ENCODE measurements around the gene C1orf116.

The C1orf116 gene

DNA sequence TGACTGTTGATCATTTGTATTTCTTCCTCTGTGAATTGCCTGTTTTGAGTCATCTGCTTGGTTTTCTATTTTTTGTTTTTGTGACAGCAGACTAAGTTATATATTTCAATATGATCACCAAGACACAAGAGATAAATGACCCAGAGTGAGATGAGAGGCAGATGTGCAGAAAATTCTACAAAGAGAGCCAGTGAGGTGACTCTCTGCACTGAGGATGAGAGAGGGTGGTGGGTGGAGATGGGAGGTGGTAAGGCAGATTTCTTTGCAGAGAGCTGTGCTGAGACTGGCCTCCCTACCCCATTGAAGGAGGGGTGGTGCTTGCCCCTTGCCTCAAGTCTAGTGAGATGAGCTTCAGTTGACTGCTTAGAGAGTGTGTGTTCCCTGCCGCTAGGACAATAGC is 44.7 kb downstream of the C1orf116 start:
- no peak for DNase-seq (ENCODE audit: low spot score)

GRCh38 chr1:206986885-206987284 is 45.7 kb downstream of the C1orf116 start:
- DNase-seq (ENCODE audit: low spot score): no peak

DNA sequence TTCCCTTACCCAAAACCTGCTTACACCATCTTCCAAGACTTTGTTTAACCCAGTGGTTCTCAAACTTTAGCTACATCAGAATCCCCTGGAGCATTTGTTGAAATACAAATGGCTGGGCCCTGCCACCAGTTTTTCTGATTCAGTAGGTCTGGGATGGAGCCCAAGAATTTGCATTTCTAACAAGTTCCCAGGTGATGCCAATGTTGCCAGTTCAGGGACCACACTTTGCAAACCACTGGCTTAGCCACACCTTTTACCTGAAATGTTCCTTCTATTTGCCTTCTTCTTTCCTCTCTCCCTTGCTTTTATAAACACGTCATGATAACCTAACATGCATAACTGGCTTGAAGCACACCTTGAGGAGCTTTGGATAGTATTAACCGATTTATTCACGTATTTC is 46.2 kb downstream of the C1orf116 start:
- no peak for DNase-seq (ENCODE audit: low spot score)

GRCh38 chr1:206985162-206985749 is 47.3 kb downstream of the C1orf116 start:
- no peak for DNase-seq (ENCODE audit: low spot score)

DNA sequence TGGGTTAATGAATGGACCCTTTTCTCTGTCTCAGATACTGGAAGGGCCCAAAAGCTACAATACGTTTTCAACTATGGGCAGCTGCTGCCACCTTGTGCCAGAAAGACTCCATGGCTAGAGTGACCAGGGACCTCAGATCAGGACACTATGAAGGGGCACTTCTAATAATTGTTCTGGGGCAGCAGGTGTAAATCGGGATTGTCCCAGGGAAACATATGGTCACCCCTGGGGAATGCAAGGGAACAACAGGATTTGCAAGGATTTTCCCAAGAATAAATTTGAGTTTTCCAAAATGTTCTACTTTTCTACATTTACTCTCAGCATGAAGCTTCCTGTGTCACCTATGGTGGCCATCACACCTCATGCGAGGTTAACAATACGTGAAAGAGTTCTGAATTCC is 50.3 kb downstream of the C1orf116 start:
- DNase-seq (ENCODE audit: low spot score): peak; percentile 44

DNA sequence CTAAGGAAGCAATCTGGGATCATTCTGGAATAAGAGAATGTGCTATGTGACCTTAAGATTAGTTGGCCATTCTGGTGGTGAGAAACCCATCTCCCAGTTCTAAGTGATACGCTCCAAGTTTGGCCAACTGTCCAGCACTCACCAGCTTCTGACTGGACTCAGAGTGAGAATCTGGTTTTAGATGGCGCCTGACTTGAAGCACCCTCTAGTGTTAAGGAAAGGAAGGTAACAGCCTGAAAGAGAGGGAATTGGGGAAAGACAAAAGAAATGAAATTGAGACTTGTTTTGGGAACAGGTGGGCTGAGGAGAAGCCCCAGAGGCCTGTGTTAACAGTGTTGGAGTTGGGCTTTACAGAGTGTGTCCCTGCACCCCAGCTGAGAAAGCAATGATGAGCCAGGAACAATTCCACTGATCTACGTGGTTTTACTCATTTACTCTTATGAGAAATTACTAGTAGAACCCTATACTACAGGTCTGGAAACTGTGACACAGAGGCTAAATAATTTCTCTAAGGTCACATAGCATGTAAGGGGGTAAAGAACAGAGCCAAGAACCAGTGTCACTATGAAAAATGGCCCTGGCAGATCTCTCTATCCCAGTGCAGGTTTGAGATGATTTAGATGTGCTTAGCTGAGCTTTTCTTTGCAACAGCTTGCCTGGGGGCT is 53.0 kb downstream of the C1orf116 start:
- DNase-seq (ENCODE audit: low spot score): peak; percentile 24

DNA sequence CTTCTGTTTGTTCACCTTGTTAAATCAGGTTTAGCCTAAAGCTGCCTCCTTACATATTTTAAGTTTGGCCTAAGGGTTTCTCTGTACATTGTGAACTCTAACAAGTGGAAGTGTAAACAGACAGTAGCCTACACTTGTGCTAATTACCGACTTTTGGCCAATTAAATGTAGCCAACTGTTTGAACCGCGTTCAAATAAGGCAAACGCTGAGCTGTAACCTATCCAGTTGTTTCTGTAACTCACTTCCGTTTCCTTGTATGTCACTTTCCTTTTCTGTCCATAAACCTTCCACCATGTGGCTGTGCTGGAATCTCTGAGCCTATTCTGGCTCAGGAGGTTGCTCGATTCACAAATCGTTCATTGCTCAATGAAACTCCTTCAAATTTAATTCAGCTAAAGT is 54.3 kb downstream of the C1orf116 start:
- DNase-seq (ENCODE audit: low spot score): no peak

DNA sequence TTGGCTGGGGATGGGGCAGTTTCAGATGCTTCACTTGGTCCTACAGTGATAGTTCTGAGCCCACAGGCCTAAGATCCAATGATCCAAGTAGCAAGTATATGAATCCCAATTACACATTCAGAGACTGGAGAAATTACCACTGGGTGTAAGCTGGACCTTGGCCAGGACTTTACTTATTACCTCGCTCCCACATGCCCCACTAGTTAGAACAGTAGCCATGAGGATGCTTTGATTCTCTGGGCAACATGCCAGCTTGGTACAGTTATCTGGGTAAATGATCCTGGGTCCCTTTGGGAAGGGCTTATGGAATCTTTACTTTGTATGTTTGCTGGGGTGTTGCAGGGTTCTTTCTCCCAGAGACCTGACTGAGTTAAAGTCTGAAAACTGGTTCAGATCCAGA is 57.2 kb downstream of the C1orf116 start:
- no peak for DNase-seq (ENCODE audit: low spot score)

DNA sequence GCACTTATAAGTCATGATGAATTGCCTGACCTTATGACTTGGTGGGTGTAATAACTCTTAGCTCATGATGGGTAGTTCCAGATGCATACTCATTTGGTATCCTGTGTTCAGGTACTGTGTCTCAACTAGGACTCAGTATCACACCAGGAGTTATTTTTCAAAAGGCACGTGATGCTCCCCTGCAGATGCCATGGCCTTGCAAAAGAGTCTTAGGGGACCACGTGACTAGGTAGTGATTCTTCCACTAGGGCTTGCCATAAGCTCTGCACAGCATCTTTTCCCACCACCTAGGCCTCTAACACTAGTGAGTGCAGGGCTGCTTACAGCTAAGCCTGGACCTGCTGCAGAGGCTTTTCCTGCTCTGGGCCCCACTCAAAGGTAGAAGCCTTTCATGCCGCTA is 58.4 kb downstream of the C1orf116 start:
- DNase-seq (ENCODE audit: low spot score): no peak

GRCh38 chr1:206972728-206973127 is 59.8 kb downstream of the C1orf116 start:
- no peak for DNase-seq (ENCODE audit: low spot score)

- DNase-seq (ENCODE audit: low spot score): no peak
These were observed 61.4 kb downstream of the C1orf116 start for GRCh38 chr1:206971029-206971655.

DNA sequence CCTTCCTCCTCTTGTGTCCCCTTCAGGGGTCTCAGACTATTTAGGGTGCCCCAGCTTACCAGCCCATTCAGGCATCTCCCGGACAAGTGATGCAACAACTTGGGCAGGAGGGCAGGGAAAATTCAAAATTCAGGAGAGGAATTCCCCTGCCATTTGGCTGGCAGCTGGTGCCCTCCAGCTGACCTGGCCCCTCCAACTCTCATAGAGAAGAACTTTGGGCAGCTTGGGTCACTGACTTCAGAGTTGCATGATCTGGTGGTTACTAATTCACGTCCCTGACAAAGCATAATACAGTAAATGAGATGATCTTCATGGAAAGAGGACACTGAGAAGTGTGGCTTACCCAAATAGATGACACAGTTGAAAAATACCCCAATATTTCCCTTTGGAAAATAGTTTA is 62.1 kb downstream of the C1orf116 start, which contains the start of gene FCAMR:
Gene FCAMR, minus strand, starts transcription at position 15 of the 400 bp plus-strand sequence. CDS start 335 bp downstream, outside the sequence.
- no peak for DNase-seq (ENCODE audit: low spot score)

DNA sequence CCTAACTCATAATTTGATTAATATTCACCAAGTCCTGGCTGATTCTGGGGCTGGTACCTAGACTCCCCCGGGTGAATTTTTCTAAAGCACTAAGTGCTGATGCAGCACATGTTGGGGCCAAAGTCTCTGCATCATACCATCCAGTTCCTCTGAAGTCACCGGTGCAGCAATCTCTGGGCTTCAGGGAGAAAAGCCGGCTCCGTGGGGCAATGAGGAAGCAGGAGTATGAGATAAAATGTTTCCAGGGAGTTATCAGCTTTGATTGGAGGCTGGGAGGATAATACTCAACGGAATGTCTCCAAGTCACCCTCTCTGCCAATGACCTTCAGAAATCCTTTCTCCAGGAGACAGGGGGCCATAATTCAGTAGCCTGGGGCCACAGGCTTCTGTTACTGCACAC is 63.5 kb downstream of the C1orf116 start:
- DNase-seq (ENCODE audit: low spot score): no peak

Measured in HuH-7 (cell line).